Superior temporal gyrus (tissue), 1 donor: ENCODE data around the gene OPA3.
A peak's percentile ranks its signal among the peaks of the same experiment; 100 is the strongest.

Experiments
- DNase-seq: peaks from one replicate; pipeline ENCODE4 v3.0.0-alpha.2; 2016; ENCODE audit errors: extremely low spot score

The OPA3 gene

DNA sequence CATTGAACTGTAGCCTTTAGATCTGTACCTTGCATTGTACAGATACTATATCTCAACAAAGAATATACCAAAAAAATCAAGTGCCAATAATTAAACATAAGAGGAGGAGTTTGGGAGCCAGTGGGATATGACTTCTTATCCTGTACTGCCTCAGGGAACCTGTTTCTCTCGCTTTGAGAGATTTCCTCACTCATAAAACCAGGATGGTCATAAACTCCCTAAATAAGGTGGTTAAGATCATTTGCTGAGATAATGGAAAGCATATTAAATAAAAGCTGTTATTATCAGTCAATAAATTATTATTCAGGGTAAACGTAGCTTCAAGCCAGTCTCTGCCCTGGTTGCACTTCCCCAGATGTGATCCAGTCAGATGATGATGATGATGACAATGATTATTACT, 17.0 kb downstream of the OPA3 start:
- no peak for DNase-seq

DNA sequence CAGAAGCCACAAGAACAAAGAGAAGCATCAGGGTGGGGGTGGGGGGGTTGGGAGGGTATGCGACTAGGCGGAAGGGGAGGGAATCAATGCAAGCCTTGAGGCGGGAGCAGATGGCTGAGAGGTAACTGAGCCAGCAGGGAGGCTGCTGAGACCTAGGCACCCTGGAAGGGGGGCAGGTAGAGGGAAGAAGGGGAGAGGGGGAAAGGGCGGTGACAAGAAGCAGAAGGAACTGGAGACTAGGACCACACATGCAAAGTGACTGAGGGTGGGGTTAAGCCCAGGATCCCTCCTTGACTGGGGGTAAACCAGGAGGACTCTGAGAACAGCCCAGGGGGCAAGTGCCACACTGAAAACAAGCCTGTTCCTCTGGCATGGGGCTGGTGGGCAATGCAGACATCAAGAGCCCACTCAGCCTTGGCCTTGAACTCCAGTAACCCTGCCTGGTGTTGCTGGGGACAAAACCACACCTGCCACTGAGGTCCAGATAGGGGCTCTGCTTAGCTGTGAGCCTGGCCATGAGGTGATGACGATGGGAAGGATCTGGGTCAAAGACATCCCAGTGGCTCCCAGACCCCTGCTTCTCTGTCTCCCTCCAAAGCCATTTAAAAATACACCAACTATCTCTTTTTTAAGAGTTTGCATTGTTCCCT, 20.3 kb downstream of the OPA3 start:
- no peak for DNase-seq

DNA sequence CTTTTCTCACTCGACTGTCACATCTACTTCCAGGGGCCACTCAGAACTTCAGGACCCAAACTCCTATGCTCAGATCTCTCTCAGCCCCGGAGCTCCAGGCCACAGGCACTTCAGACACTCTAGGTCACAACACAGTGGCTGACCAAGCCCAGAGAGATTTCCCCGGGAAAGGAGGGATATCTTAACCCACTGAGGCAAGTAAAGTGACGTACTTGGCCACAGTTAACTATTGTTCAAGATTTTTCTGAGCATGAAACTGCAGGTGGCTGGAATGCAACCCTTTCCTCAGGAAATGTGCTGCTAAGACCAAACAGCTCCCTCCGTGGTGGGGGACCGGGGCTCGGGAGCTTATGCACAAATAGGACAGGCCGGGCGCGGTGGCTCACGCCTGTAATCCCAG, 23.9 kb downstream of the OPA3 start:
- no peak for DNase-seq

DNA sequence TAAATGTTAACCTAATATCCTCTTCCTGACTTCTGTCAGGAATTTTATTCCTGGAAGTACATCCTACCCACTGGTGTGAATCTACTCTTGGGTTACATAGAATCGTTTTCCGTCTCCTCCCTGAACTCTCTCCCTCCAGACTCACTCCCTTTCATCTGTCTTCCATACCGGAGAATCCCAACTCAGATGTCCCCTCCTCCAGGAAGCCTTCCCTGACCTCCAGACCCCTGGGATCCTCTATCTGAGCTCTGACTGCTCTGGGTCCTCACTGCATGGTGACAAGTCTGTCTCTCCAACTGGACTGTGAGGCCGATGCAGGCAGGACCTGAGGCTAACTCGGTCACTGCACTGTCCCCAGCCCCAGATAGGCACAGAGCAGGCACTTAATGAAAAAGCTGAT, 24.6 kb downstream of the OPA3 start:
- no peak for DNase-seq

DNA sequence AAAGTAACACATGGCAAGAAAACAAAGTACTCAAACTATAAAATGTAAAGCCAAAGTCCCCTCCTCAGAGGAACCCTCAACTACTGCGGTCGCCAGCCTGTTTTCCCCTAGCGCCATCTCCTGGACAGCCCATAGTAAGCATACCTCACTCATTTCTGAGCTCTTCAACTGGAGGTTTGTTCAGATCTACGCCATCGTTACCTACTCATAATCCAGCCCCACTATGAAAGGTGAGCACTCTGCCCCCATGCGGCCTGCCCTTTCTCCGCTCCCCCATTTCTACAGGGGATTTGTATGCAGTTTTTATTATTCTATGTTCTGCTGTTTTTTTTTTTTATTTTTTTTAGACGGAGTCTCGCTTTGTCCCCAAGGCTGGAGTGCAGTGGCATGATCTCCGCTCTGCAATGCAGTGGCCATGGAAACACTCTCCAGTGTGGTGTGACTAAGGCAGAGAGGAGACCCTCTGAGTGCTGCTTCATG, 26.2 kb downstream of the OPA3 start:
- peak; percentile 58 for DNase-seq

DNA sequence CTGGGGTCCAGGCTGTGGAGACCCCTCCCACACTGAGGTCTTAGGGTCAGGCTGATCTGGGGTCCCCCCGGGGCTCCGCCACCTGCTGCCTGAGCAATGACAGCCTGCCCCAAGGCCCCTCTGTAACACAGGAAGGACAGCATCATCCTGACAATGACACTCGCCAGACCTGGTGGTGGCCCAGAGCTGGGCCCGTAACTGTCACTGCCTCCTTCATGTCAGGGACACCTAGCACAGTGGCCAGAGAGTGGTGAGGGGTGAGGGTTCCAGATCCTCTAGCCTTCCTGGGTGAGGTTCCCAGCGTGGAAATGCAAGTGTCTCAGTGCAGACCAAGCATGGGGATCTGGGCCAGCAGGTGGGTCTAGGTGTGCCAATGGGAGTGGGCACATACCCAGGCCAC, 27.8 kb downstream of the OPA3 start:
- DNase-seq, result no peak

DNA sequence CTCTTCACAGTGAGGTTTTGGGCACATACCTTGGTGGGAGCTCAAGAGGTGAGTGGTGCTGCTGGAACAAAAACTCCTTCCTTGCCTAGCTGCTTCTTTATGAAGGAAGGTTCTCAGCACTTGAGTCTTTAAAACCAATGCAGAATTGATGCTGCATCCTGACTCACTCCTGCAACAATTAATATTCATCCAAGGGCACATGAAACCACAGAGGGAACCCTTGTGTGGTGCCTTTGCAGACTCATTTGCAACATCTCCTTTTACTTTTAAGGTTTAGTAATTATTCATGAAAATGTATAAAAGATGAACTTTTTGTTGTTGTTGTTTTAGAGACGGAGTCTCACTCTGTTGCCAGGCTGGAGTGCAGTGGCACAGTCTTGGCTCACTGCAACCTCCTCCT, 30.1 kb downstream of the OPA3 start:
- no peak for DNase-seq

DNA sequence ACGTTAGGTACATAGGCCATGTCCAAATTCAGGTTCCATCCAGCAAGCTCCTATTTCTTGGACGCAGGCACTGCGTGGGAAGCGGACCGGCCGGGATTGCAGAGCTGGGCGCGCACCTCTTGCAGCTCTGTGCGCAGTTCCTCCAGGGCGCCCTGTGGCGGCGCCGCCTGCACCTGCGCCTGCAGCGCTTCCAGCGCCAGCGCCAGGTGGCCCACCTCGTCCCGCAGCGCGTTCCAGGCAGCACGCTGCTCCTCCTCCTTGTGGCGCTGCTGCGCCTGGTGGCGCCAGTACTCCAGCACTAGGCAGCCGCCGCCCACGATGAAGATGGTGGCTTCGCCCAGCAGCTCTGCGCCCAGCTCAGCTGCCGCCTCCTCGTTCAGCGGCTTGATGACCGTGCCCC, 31.1 kb downstream of the OPA3 start:
- DNase-seq, result no peak

DNA sequence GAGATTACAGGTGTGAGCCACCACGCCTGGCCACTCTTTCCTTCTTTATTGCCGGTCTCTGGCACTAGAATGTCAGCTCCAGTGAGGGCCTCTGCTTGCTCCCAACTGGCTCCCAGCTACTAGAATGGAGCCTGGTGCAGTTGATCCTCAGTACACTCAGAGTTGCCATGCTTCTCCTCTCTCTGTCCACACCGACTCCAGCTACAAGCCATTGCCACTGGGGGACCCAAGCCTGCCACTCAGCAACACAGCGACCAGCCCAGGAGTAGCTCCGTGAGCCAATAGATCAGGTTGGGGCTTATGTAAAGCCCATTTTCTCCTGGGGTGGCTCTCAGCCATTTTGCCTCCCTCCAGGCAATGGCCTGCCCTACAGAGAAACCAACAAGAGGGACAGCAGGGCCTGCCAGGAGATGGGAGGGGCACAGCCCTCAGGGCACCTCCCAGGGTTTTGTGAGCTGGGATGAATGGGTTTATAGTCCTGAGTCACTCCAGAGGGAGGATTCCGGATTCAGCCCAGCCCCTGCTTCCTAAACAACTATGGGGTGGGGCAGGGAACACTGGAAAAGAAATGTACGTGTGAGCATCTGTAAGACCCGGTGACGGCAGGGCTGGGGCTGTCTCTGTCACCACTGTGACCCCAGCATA, 36.5 kb downstream of the OPA3 start:
- no peak for DNase-seq

DNA sequence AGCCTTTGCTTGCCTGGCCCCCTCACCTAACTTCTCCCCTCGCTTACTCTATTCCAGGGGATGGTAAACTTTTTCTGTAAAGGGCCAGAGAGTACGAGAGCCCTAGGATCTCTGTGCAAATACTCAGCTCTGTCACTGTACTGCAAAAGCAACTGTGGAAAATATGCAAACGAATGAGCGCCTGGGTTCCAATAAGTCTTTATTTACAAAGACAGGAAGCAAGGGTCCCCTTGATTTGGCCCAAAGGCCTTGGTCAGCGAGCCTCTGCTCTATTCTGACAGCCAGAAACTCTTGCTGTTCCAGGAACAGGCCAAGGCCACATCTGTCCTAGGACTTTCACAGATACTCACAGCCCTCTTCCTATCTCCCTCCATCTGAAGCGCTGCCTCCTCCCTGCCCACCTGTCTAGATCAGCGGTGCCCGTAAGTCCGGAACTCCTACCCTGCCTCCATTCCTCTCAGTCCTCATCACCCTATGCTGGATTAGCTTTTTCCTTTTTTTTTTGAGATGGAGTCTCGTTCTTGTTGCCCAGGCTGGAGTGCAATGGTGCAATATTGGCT, 37.3 kb downstream of the OPA3 start:
- no peak for DNase-seq

DNA sequence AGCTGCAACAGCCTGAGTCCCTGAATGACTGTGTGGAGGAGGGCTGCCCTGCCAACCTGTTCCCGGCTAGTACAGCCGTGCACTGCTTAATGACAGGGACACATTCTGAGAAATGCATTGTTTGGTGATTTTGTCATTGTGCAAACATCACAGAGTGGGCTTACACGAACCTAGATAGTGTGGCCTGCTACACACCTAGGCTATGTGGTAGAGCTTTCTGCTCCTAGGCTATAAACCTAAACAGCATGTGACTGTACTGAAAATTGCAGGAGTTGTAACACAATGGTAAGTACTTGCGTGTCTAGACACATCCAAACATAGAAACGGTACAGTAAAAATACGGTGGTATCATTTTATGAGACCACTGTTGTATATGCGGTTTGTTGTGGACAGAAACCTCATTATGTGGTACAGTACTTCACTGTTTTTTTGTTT, 42.4 kb downstream of the OPA3 start:
- no peak for DNase-seq

DNA sequence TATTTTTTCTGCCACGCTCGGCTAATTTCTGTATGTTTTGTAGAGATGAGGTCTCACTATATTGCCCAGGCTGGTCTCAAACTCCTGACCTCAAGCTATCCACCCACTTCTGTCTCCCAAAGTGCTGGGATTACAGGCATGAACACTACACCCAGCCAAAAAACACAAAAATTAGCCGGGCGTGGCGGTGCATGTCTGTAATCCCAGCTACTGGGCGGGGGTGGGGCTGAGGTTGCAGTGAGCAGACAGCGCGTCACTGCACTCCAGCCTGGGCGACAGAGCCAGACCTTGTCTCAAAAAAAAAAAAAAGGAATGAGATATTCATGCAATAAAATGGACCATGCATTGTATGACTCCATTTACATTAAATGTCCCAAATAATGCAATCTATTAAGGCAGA, 45.1 kb downstream of the OPA3 start:
- no peak for DNase-seq

DNA sequence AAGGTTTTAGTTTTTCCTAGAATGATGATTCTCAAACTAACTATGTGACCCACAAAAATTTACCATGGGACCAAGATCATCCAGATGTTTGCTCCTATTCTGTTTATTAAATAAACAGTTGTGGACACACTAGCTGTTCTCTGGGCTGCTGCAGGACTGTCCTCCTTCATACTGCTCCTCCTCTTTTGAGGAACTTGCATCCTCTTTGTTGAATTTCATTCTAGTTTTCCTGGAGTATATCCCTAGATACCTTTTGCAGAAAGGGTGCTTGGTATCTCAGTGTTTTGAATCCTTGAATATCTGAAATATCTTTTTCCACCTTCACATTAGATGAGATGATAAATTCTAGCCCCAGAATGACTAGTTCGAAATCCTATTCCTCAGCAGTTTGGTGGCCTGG, 53.3 kb downstream of the OPA3 start:
- DNase-seq, result no peak

DNA sequence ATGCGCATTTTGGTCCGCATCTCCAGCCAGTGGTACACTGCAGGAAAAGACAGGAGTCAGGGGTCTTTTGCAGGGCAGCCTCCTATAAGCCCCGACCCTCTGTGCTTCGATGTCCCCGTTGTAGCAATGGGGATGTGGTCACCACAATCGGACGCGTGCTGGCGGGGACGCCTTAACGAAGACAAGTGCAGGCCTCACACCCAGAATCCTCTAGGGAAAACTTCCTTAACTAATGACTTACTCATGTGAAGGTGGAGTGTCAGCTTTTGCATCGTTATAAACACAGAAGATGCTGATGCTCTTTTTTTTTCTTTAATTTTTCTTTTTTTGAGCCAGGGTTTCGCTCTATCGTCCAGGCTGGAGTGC, 55.2 kb downstream of the OPA3 start:
- no peak for DNase-seq

DNA sequence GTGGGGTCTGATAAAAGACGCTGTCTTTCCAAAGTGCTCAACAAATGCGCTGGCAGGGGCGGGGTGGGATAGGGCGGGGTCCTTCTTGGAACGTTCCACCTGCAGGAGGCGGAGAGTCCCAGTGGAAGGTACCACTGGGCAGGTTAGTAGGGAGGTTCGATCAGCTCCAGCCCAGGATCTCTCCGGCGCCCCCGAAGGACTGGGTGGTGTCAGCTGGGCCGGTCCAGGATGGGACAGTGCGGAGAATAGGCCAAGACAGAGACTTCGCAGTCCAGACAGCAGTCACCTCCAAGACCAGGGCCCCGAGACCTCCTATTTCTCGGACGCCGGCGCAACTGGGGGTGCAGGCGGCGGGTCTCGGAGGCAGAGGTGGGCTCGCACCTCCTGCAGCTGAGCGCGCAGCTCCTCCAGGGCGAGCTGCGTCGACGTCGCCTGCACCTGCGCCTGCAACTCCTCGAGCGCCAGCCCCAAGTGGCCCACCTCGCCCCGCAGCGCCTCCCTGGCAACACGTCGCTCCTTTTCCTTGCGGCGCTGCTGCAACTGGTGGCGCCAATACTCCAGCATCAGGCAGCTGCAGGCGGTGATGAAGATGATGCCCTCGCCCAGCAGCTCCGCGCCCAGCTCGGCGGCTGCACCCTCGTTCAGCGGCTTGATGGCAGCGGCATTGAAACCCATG, 55.7 kb downstream of the OPA3 start:
- peak; percentile 44 for DNase-seq

DNA sequence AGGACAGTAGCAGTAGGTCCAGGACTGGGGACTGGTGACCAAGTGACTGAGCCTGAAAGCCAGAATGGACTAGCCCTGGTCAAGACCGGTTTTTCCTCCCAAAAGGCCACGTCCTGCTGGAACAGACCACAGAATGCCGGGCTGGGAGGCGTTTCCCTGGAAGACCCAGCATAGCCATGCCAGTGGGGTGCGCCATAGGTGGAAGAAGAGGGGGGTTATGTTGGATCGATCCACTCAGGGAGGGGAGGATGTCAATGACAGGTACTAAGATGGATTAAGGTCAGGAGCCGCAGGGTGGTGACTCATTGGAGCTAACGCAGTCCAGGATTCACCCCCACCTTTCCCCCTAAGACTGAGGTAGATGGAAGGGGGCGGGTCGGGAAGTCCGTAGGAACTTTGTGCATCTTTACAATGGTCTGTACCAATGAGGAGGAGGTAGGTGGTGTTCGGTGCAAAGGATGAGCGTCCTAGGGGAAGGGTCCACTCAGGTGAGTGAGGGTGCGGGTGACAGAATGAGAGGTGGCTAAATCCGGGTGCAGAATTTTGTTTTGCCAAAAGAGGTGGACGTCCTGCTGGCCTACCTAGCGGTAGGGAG, 56.4 kb downstream of the OPA3 start:
- no peak for DNase-seq

DNA sequence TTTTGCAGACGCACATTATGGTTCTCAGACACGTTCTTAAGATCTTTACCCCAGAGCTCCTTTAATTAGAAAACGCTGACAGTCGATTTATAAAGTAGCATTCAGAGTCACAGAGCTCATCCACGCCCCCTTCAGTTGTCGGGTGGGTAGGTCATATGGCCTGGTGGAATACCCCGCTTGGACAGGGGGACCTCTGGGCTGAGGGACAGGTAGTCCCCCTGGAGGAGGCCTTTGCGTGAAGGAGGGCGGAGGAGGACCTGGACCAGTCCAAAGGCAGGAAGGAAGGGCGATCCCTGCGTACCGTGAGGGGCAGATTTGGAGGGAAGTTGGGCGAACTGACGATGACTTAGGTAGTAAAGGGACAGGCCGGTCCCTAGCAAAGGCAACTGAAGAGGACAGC, 56.9 kb downstream of the OPA3 start:
- no peak for DNase-seq

DNA sequence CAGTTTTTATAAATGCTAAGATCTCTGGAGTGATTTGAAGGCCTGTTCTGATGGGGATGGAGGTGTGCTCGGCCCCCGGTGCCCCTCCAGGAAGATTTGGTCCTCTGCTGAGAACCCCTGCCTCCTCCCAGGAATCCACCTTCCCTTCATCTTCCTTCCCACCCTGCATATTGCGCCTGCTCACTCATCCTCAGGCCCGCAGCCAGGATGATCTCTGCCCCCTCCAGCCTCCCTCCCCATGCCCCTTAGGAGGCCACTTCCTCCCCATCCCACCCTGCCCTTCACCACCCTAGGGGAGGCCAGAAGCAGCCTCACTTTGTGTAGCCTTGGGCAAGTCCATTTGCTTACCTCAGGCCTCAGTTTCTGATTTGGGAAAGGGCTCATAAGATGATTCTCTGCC, 57.6 kb downstream of the OPA3 start:
- no peak for DNase-seq

DNA sequence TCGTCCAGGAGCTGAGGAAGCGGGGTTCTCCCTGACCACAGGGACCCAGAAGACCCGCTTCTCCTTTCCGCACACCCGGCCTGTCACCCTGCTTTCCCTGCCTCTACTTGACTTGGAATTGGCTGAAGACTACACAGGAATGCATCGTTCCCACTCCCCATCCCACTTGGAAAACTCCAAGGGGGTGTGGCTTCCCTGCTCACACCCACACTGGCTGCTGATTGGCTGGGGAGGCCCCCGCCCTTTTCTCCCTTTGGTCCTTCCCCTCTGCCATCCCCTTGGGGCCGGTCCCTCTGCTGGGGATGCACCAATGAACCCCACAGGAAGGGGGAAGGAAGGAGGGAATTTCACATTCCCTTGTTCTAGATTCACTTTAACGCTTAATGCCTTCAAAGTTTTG, 58.5 kb downstream of the OPA3 start:
- peak; percentile 78 for DNase-seq

DNA sequence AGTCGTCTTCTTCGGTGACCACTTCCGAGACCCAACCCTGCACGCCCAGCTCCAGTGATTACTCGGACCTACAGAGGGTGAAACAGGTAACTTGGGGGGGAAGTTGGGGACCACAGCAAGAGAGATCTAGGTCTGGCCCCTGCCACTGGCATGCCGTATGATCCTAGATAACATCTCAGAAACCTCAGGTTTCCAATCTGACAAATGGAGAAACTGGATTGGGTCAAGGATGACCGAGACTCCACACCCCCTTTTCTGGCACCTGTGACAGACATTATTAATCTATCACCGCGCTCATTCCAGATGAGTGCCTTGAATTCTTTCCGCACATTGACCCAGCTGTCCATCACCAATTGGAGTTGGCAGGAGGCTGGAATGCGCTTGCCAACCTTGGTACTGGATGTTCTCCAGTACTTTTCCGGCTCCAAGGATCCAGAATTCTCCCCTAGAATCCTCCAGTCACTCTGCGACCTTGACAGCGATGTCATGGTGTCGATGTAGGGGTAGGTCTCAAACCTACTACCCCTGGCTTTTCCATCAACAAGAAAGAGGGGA, 60.0 kb downstream of the OPA3 start:
- peak; percentile 32 for DNase-seq

DNA sequence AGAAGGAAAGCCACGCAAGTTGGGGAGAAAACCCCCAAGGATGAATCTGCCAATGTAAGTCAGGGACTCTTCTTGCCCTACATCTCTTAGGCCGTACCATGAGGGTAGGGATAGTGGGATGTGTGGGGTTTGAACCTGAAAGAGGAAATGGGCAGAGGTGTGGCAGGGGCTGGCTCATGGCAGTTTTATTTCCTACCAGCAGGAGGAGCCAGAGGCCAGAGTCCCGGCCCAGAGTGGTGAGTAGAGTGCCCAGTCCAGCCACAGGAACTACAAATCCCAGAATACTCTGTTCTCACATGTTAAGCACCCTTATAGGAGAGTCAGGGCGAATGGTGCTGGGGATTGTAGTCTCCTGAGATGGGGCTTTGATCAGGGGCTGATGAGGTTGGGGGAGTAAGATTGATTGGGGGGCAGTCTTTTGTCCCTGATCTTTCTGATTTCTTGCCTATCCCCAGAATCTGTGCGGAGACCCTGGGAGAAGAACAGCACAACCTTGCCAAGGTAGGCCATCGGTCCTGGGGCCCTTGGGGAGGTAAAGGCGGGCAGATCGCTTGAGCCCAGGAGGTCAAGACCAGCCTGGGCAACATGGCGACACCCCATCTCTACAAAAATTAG, 60.9 kb downstream of the OPA3 start:
- peak; percentile 93 for DNase-seq
